RWPE1 (cell line): ENCODE data around the gene IL16.
A peak's percentile ranks its signal among the peaks of the same experiment; 100 is the strongest.

Source experiments
- CTCF ChIA-PET: fragments of 350-600 bp; sonication (Branson Sonifier 250); formaldehyde crosslinking; extraction: SDS; loops from one replicate; lab custom pipeline; 2021; lab: Yijun Ruan, JAX
- POLR2A ChIA-PET: fragments of 400-600 bp; formaldehyde crosslinking; extraction: SDS; loops from one replicate; lab custom pipeline; 2020; ENCODE audit warnings: antibody characterized with exemption; ENCODE audit not compliant: low non-redundant PET; lab: Yijun Ruan, JAX
- DNase-seq: peaks from one replicate; pipeline ENCODE4 v3.0.0; 2012; ENCODE audit warnings: low spot score
- H3K27ac ChIP-seq: fragments of 450-650 bp; 2 replicates; pipeline ENCODE4 v1.5.1; 2017
- TF ChIP-seq, protein P1 (sequence below): fragments of 450-650 bp; conservative IDR thresholded peaks from 2 replicates; pipeline ENCODE4 v1.5.1; 2017; ENCODE audit warnings: low read depth, mild to moderate bottlenecking

The IL16 gene

GRCh38 chr15:81294516-81294880 is 97.8 kb downstream of the IL16 start:
- TF ChIP-seq, protein P1, sequence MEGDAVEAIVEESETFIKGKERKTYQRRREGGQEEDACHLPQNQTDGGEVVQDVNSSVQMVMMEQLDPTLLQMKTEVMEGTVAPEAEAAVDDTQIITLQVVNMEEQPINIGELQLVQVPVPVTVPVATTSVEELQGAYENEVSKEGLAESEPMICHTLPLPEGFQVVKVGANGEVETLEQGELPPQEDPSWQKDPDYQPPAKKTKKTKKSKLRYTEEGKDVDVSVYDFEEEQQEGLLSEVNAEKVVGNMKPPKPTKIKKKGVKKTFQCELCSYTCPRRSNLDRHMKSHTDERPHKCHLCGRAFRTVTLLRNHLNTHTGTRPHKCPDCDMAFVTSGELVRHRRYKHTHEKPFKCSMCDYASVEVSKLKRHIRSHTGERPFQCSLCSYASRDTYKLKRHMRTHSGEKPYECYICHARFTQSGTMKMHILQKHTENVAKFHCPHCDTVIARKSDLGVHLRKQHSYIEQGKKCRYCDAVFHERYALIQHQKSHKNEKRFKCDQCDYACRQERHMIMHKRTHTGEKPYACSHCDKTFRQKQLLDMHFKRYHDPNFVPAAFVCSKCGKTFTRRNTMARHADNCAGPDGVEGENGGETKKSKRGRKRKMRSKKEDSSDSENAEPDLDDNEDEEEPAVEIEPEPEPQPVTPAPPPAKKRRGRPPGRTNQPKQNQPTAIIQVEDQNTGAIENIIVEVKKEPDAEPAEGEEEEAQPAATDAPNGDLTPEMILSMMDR, result no peak
- H3K27ac ChIP-seq, result no peak overlapping the region
- no peak for DNase-seq
- POLR2A ChIA-PET, result no interaction called here
- CTCF ChIA-PET, result interaction anchor here (0.7 kb wide), 1 partner anchor 14 kb away, joined by 3 read pairs; no protein-coding TSS in a partner anchor

GRCh38 chr15:81295486-81296121 is 98.9 kb downstream of the IL16 start:
- ChIA-PET POLR2A (no interaction called here), CTCF (interaction anchor here (0.6 to 1.6 kb wide), 3 partner anchors 20 to 105 kb away, joined by 3 read pairs; no protein-coding TSS in a partner anchor)
- TF ChIP-seq, protein P1, result no peak
- no peak for DNase-seq
- no peak overlapping the region for H3K27ac ChIP-seq

GRCh38 chr15:81296186-81296585 is 99.5 kb downstream of the IL16 start:
- ChIA-PET CTCF (interaction anchor here (1.6 kb wide), 2 partner anchors 30 to 105 kb away, joined by 3 read pairs; no protein-coding TSS in a partner anchor), POLR2A (no interaction called here)
- H3K27ac ChIP-seq, result no peak overlapping the region; the same call in 1 of the 2 replicates
- TF ChIP-seq, protein P1, result no peak
- DNase-seq, result no peak

- peak overlapping the region; percentile 76 for H3K27ac ChIP-seq
- no peak for DNase-seq
- TF ChIP-seq, protein P1, result no peak
- ChIA-PET POLR2A (no interaction called here), CTCF (interaction anchor here (1.6 kb wide), 1 partner anchor 31 kb away, joined by 3 read pairs; no protein-coding TSS in a partner anchor)
These were observed 100.0 kb downstream of the IL16 start for GRCh38 chr15:81296673-81297072.

- H3K27ac ChIP-seq, result peak overlapping the region; percentile 76
- TF ChIP-seq, protein P1, result no peak
- DNase-seq, result peak; percentile 95
- ChIA-PET CTCF (interaction anchor here (1.6 kb wide), 1 partner anchor 31 kb away, joined by 3 read pairs; no protein-coding TSS in a partner anchor), POLR2A (no interaction called here)
These were observed 100.5 kb downstream of the IL16 start for GRCh38 chr15:81297147-81297572.

- no peak for DNase-seq
- TF ChIP-seq, protein P1, result no peak
- peak overlapping the region; percentile 76 for H3K27ac ChIP-seq
- ChIA-PET POLR2A (no interaction called here), CTCF (no interaction called here)
These were observed 101.2 kb downstream of the IL16 start for GRCh38 chr15:81297603-81298575.
